Cardiac muscle cell (in vitro differentiated cells and primary cell): ENCODE data around the gene SPON1. TPM values are rescaled to one million over a fixed set of nuclear protein-coding genes. Genes with fewer than 3 reads are reported as not detected.
"Not testable (repeated sequence)": the region's sequence is repeated elsewhere in the genome, so short reads cannot be mapped to it uniquely, and the experiment has no call there.

Source experiments
- DNase-seq, 2 donors: peaks; one replicate each; pipeline versions ENCODE4 v3.0.0 to v3.0.0-alpha.2; 2010 to 2017; ENCODE audit warnings: low read depth in 1 of 2, low spot score in 1 of 2
- H3K27ac ChIP-seq: fragments of 200-600 bp; sonication (generic); 2 replicates; pipeline ENCODE4 v1.5.1; 2016
- H3K27me3 ChIP-seq: fragments of 200-600 bp; sonication (generic); 2 replicates; pipeline ENCODE4 v1.6.0; 2016; ENCODE audit warnings: control low read depth
- H3K36me3 ChIP-seq: fragments of 200-600 bp; sonication (generic); 2 replicates; pipeline ENCODE4 v1.5.1; 2016; ENCODE audit warnings: control low read depth
- H3K4me1 ChIP-seq: fragments of 200-600 bp; sonication (generic); 2 replicates; pipeline ENCODE4 v1.8.1; 2017; ENCODE audit warnings: low read depth, mild to moderate bottlenecking, mixed run types
- H3K4me3 ChIP-seq: fragments of 200-600 bp; sonication (generic); 2 replicates; pipeline ENCODE4 v1.5.1; 2016; ENCODE audit warnings: mild to moderate bottlenecking
- H3K9me3 ChIP-seq: fragments of 200-600 bp; sonication (generic); 2 replicates; pipeline ENCODE4 v1.5.1; 2017; ENCODE audit warnings: low read depth, mild to moderate bottlenecking, control low read depth
- CTCF ChIP-seq: IDR thresholded peaks from 2 replicates; pipeline ENCODE4 v1.5.1; 2012; ENCODE audit warnings: low read depth, mild to moderate bottlenecking, low read length
- polyA plus RNA-seq: library from polyadenylated mRNA; unstranded; fragments of >200 nt; fragmentation: Nextera tagmentation; extraction: Ambion mirVana; gene quantifications from 2 replicates; pipeline ENCODE4 v1.2.1, GENCODE V29; 2016
- total RNA-seq: library from RNA; depleted of rRNA; stranded (reverse); fragments of >200 nt; gene quantifications from 2 replicates; pipeline ENCODE4 v1.2.3, GENCODE V29; 2016

The SPON1 gene
- total and polyA plus RNA-seq, 2 experiments from 2014 or later: 13.3 to 22.0 TPM

- no peak for DNase-seq
- Histone ChIP-seq H3K27ac (no peak overlapping the region), H3K36me3 (no peaks in the 10 kb centered on the region), H3K4me1 (peaks cover 1% of the 10 kb centered on the region), H3K27me3 (no peaks in the 10 kb centered on the region), H3K4me3 (no peak overlapping the region), H3K9me3 (no peaks in the 10 kb centered on the region)
- TF ChIP-seq CTCF: no peak
Observed at GRCh38 chr11:13923716-13924650, 38.5 kb upstream of the SPON1 start.

DNA sequence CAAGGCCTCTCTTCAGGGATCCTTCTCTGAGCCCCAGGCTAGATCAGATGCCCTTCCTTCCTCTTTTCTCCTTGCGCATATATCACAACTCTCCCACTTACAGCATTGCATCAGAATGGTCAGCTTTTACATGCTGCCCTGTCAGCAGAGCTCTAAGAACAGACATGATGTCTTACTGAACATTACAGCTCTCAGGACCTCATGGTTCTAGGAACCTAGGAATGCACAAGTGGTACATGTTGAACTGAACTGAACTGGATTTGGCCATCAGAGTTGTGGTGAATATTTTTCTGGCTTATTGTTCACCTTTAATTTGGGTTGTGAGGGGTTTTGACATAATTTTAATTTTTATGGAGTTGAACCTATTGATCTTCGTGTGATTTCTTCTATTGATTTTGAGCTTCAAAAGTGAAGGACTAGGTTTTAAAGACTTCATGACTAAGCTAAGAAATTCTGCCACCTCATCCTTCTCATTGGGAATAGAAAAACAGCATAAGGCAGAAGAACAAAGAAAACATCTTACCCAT lies 37.7 kb upstream of the SPON1 start:
- no peak overlapping the region for H3K4me3 ChIP-seq
- peaks cover 10% of the 10 kb centered on the region for H3K4me1 ChIP-seq
- peak in 1 of 2 donors; percentile 18 for DNase-seq
- no peaks in the 10 kb centered on the region for H3K27me3 ChIP-seq
- H3K27ac ChIP-seq: no peak overlapping the region
- TF ChIP-seq CTCF: no peak
- no peaks in the 10 kb centered on the region for H3K36me3 ChIP-seq
- H3K9me3 ChIP-seq: no peaks in the 10 kb centered on the region

DNA sequence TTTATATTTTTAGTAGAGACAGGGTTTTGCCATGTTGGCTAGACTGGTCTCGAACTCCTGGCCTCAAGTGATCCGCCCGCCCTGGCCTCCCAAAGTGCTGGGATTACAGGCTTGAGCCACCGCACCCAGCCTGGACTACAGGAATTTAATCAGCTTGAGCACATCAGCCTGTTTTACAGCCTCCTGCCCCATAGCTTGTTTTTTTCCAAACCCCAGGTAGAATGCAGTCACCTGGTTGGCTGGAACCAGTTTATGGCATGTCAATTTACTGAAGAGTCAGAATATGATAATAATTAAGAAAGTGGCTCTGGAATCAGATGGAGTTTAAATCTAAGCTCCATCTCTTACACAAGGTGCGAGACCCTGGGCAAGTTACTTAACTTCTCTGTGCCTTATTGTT lies 36.2 kb upstream of the SPON1 start:
- not testable (repeated sequence) for H3K36me3 ChIP-seq, H3K27ac ChIP-seq, H3K27me3 ChIP-seq, H3K9me3 ChIP-seq, DNase-seq, H3K4me3 ChIP-seq
- peaks cover 12% of the 10 kb centered on the region for H3K4me1 ChIP-seq

GRCh38 chr11:13926981-13927380 lies 35.5 kb upstream of the SPON1 start:
- no peaks in the 10 kb centered on the region for H3K36me3 ChIP-seq
- DNase-seq: no peak
- TF ChIP-seq CTCF: no peak
- no peak overlapping the region for H3K4me3 ChIP-seq
- no peaks in the 10 kb centered on the region for H3K27me3 ChIP-seq
- H3K27ac ChIP-seq: no peak overlapping the region
- peaks cover 12% of the 10 kb centered on the region for H3K4me1 ChIP-seq
- no peaks in the 10 kb centered on the region for H3K9me3 ChIP-seq

GRCh38 chr11:13927481-13927880 lies 35.0 kb upstream of the SPON1 start:
- H3K27me3 ChIP-seq: no peaks in the 10 kb centered on the region
- H3K9me3 ChIP-seq: no peaks in the 10 kb centered on the region
- no peak overlapping the region for H3K4me3 ChIP-seq
- no peak for TF ChIP-seq CTCF
- peaks cover 12% of the 10 kb centered on the region for H3K4me1 ChIP-seq
- DNase-seq: no peak
- H3K36me3 ChIP-seq: no peaks in the 10 kb centered on the region
- no peak overlapping the region for H3K27ac ChIP-seq
